Stimulated activated CD4-positive, alpha-beta T cell treated with anti-CD3 and anti-CD28 coated beads, Interleukin-2, amount 100 ng/mL, for 4 hours (primary cell): ENCODE data around the gene LSP1.

Experiments used
- DNase-seq: peaks from one replicate; pipeline ENCODE4 v3.0.0-alpha.2; 2020; ENCODE audit warnings: low read depth

Gene LSP1

DNA sequence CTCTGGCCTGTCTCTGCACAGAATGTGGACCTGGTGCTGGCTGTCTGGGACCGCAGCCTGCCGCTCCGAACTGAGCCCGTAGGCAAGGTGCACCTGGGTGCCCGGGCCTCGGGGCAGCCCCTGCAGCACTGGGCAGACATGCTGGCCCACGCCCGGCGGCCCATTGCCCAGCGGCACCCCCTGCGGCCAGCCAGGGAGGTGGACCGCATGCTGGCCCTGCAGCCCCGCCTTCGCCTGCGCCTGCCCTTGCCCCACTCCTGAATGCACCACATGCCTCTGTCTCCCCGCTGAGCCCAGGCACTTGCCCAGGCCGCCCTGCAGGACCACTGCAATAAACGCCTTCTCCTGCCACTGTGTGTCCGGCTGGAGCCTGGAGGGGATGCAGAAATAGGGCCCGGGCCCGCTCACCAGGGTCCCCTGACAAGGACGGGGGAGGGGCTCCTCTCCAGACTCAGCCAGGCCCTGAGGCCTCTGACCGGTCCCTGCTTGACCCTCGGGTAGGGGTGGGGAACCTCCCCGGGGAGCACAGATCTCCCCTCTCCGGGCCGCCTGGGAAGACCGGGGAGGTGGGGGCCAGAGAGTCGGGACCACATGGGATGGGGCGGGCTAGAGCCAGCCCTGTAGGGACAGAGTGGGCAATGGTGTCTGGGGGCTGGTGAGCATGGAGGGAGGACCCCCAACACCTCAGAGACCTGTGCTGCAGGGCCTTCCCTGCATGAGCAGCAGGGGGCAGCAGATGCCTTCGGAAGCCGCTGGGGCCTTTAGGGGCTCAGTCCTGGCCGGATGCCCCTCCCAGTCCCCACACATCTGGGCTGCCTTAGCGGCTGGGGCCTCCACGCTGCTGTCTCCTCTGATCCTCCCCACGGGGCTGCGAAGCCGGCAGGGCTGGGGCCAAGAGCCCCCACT, 15.5 kb upstream of the LSP1 start:
- DNase-seq = peak; percentile 67

DNA sequence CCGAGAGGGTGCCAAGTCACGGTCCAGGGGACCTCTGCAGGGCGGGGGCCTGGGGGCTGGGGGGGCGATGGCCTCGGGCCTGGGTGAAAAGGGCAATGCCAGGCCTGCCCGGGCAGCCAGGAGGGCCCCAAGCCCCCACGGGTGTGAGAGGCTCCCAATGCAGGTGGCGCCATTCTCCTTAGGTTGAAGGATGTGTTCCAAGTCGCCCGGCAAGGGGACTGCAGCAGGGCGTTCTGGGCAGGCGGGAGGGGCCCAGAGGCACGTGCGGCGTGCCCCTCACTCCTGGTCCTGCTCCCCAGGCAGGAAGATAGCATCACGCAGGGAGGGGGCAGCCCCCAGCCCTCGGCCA, 14.8 kb upstream of the LSP1 start:
- DNase-seq = no peak

GRCh38 chr11:1838426-1839144, 14.3 kb upstream of the LSP1 start, which contains the start of gene TNNI2:
TSS of gene TNNI2 (plus strand) at chr11:1838981. CDS start at chr11:1839697, 716 bp downstream.
- no peak for DNase-seq

GRCh38 chr11:1839204-1839923, 13.5 kb upstream of the LSP1 start:
- no peak for DNase-seq

DNA sequence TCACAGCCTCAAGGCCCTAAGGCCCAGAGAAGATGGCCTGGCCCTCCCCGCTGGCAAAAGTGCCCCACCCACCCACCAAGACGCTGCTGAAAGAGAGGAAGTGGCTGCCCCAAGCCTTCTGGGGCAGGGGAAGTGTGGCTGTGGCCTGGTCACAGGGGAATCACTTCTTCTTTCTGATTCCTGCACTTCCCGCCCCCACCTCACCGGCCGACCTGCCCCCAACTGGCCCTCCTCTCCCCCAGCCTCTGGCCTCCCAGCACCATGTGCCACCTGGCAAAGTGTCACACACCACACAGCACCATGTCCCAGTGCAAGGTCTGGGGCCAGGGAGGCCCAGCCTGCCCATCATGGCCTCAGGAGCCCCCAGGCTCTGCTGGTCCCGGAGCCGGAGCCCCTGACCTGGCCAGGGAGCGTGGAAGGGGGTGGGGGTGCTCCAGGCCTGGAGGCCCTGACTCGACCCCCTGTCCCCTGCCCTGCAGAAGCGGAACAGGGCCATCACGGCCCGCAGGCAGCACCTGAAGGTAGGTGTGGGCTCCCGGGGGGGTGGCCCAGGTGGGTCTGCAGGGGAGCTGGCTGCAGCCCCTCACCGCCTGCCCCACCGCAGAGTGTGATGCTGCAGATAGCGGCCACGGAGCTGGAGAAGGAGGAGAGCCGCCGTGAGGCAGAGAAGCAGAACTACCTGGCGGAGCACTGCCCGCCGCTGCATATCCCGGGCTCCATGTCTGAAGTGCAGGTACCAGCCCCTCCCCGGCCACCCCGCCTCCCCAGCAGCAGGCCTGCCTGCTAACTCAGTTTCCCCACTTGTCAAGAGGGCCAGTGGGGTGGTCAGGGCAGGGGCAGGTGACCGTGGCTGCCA, 12.7 kb upstream of the LSP1 start:
- no peak for DNase-seq

DNA sequence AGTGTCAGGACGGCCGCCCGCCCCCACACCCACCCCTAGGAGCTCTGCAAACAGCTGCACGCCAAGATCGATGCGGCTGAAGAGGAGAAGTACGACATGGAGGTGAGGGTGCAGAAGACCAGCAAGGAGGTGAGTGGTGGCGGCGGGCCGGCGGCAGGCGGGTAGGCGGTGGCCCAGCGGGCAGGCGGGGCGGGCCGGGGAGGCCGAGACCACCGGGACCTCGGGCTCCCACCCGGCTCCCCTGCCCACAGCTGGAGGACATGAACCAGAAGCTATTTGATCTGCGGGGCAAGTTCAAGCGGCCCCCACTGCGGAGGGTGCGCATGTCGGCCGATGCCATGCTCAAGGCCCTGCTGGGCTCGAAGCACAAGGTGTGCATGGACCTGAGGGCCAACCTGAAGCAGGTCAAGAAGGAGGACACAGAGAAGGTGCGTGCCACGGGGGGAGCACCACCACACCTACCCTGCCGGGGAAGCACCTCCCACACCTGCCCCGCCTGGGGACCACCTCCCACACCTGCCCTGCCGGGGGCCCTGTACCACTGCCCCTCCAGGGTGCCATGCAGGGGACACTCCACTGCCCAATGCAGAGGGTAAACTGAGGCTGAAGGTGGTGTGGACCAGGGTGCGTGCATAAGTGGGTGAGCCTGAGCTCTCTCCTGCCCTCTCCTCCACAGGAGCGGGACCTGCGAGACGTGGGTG, 12.0 kb upstream of the LSP1 start:
- DNase-seq = no peak

- DNase-seq = no peak
Observed at GRCh38 chr11:1841511-1842148, 11.3 kb upstream of the LSP1 start.

- DNase-seq = no peak
Observed at GRCh38 chr11:1842149-1843097, 10.5 kb upstream of the LSP1 start.

DNA sequence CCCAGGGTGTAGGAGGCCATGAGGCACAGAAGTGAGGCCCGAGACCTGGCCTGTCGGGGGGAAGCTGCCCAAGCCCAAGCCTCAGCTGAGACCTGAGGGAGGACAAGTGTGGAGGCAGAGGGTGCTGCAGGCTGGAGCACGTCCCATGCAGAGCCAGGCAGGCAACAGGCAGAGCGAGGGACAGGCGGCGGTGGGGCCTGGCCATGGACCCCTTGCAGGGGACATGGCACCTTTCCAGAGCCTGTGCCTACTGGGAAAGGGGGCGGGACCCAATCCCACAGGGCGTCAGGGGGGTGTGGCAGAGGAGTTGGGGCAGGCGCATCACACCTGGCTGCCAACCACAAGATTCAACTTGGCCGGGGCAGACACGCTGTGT, 9.8 kb upstream of the LSP1 start:
- DNase-seq = no peak

DNA sequence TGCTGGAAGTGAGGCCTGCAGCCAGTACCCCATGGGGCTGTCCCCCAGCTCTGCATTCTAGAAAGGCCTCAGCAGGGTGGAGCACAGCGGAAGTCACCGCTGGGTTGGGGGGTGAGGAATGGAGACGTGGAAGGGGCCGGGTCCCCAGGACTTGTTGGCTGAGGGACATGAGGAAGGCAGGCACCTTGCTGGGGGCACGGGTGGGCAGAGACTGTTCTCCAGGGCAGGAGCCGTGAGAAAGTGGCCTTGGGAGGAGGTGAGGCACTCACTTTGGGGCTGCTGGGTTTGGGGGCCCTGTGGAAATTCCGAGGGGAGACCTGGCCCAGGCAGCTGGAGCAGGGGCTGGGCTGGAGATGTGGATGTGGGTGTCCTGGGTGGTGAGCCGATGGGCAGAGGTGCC, 9.1 kb upstream of the LSP1 start:
- no peak for DNase-seq

GRCh38 chr11:1844221-1845094, 8.4 kb upstream of the LSP1 start:
- peak; percentile 32 for DNase-seq

GRCh38 chr11:1845095-1845429, 7.8 kb upstream of the LSP1 start:
- no peak for DNase-seq

DNA sequence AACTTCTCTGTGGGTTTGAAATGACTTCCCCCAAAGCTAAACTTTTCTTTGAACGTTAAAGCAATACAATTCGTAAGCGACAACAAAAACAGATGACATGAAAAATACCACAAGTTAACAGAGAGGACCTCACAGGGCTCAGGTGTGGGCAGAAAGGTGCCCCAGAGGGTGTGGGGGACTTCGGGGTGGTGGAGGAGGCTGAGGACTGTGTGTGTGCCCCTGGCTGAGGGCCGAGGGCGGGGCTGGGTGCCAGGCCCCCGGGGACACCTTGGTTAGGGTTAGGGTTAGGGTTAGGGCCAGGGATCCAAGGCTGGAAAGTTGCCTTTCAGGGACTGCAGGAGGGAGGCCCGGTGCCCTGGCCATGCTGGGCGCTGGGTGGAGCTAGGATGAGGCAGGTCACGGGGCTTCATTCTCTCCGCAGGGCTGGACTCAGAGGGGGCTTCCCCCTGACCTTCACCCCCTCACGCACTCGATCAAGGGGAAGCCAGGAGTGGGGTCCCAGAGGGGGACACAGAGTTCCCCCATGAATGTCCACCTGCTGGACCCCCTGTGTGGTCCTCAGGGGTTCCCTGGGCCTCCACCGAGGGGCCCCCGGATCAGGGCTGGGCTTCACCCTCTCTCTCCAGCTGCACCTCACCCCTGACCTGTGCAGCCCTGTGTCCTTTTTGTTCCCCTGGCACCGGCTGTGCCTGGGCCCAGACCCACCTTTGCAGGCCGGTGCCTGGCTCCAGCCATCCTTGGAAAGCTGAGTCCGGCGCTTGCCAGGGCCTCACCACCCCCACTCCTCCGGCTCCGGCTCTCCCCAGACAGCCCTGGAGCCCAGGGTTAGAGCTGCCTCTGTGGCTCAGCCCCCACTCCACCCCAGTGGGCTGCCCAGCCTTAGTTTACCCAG, 7.1 kb upstream of the LSP1 start:
- no peak for DNase-seq

DNA sequence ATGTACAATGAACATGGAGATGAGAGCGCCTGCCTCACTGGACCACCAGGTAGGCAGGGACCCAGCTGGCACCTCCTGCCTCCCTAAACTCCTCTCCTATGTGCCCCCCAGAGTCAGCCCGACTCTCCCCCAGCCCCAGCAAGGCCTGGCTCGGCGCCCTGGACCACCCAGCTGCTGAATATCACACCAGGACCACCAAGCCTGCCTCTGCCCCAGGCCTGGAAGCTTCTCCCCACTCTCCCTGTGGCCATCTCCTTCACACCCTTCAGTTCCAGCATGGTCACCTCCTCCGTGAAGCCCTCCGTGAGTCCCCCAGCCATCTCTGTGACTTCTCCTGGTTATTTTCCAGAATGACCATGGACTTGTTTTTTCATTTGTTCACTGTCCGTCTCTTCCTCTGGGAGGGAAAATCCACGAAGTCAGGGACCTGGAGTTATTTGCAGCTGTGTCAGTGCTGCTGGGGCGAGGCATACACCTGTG, 6.4 kb upstream of the LSP1 start:
- no peak for DNase-seq

- DNase-seq = no peak
Observed at GRCh38 chr11:1847006-1847735, 5.7 kb upstream of the LSP1 start.

- no peak for DNase-seq
Observed at GRCh38 chr11:1847926-1848639, 4.8 kb upstream of the LSP1 start.
